WTC11 (cell line): ENCODE measurements around the gene ALAS1. TPM values are rescaled to one million over a fixed set of nuclear protein-coding genes. Genes with fewer than 3 reads are reported as not detected.

Experiments
- CBFB ChIP-seq: sonication (generic); formaldehyde crosslinking; IDR thresholded peaks from 2 replicates; pipeline ENCODE4 v1.8.1; 2022; ENCODE audit warnings: mild to moderate bottlenecking, low read depth, missing genetic modification reagents
- ZNF281 ChIP-seq: sonication (generic); formaldehyde crosslinking; IDR thresholded peaks from 2 replicates; pipeline ENCODE4 v1.8.0; 2023; ENCODE audit warnings: mild to moderate bottlenecking, missing genetic modification reagents
- total RNA-seq: library from RNA; stranded (reverse); gene quantifications from 3 replicates; pipeline ENCODE4 v1.2.3, GENCODE V29; 2021

The ALAS1 gene
- total RNA-seq, 1 experiment from 2014 or later, result 39.1 TPM

- no peak for TF ChIP-seq ZNF281 (CRISPR knock-in tag)
- no peak for TF ChIP-seq CBFB
- TF ChIP-seq, all 79 proteins: peak for 0
Measured at GRCh38 chr3:52262447-52262846, 64.5 kb downstream of the ALAS1 start (continued).

Other genes starting within 250 kb of the ALAS1 start
- gene GPR62, start 242.8 kb upstream of the ALAS1 start, total RNA-seq, result 0.24 to 0.55 TPM (median 0.46 TPM) in 3 replicates
- 28.7 to 31.6 TPM (median 30.6 TPM) in 3 replicates for gene PCBP4, start 230.7 kb upstream of the ALAS1 start, total RNA-seq
- 11.8 to 12.6 TPM (median 12.3 TPM) in 3 replicates for gene ABHD14B, start 224.1 kb upstream of the ALAS1 start, total RNA-seq
- gene ABHD14A, start 223.1 kb upstream of the ALAS1 start, total RNA-seq, result 3.8 to 5.9 TPM (median 4.5 TPM) in 3 replicates
- gene ACY1, start 214.6 kb upstream of the ALAS1 start, total RNA-seq, result 53.8 to 66.3 TPM (median 61.6 TPM) in 3 replicates
- gene RPL29, start 202.3 kb upstream of the ALAS1 start, total RNA-seq, result 1,343 to 1,592 TPM (median 1,542 TPM) in 3 replicates
- gene DUSP7, start 141.6 kb upstream of the ALAS1 start, total RNA-seq, result 15.9 to 18.8 TPM (median 16.2 TPM) in 3 replicates
- gene POC1A, start 43.7 kb upstream of the ALAS1 start, total RNA-seq, result 31.3 to 36.2 TPM (median 34.9 TPM) in 3 replicates
- gene TLR9, start 27.5 kb downstream of the ALAS1 start, total RNA-seq, result not detected in 3 replicates
- gene TWF2, start 41.0 kb downstream of the ALAS1 start, total RNA-seq, result 60.8 to 71.1 TPM (median 66.3 TPM) in 3 replicates
- 5.1 to 7.0 TPM (median 6.0 TPM) in 3 replicates for gene PPM1M, start 47.6 kb downstream of the ALAS1 start, total RNA-seq
- 64.6 to 69.7 TPM (median 64.9 TPM) in 3 replicates for gene WDR82, start 80.5 kb downstream of the ALAS1 start, total RNA-seq
- gene GLYCTK, start 89.7 kb downstream of the ALAS1 start, total RNA-seq, result 5.8 to 8.7 TPM (median 6.2 TPM) in 3 replicates
- 1.5 to 3.7 TPM (median 2.8 TPM) in 3 replicates for gene DNAH1, start 118.2 kb downstream of the ALAS1 start, total RNA-seq
- 75.7 to 94.0 TPM (median 81.7 TPM) in 3 replicates for gene BAP1, start 211.8 kb downstream of the ALAS1 start, total RNA-seq
- gene PHF7, start 212.5 kb downstream of the ALAS1 start, total RNA-seq, result 15.4 to 21.1 TPM (median 15.7 TPM) in 3 replicates
- gene SEMA3G, start 246.9 kb downstream of the ALAS1 start, total RNA-seq, result 1.6 to 2.5 TPM (median 2.5 TPM) in 3 replicates